ENCODE data around the gene KANSL1. TPM values are rescaled to one million over a fixed set of nuclear protein-coding genes. Genes with fewer than 3 reads are reported as not detected.

The KANSL1 gene
- total and polyA plus RNA-seq, 2 of the 4 experiments (the other 2 are of a cell fraction), result 19.1 to 49.6 TPM

- H2BK20ac ChIP-seq (ENCODE audit: low read depth, low read length), result no peak overlapping the region
- H3K14ac ChIP-seq (replicated peaks; ENCODE audit: low read depth, low read length), result no peak overlapping the region
- in situ Hi-C loops (cut with MboI; ENCODE audit: low sequenced_read_pairs) (no loop called here), intact Hi-C loops (cut with micrococcal nuclease) (no loop called here), dilution Hi-C loops (cut with HindIII; ENCODE audit: low sequenced_read_pairs, unreplicated experiment) (no loop called here)
- DNase-seq (no peak), ATAC-seq (ENCODE audit: low read depth) (no peak)
- no peak overlapping the region for H3K23ac ChIP-seq (ENCODE audit: low read depth, low read length)
- H4K5ac ChIP-seq (ENCODE audit: low read depth, low read length), result no peak overlapping the region
- BruUV-seq (replicated peaks), result no TSS peak
- no CpG with 5 or more reads among the region's 4 CpGs for WGBS, 2 experiments (ENCODE audit: extremely low coverage in 2 of 2, insufficient read length in 1 of 2)
- no peak overlapping the region for H2BK5ac ChIP-seq (ENCODE audit: low read depth, low read length, poor library complexity, severe bottlenecking)
- H3K4me2 ChIP-seq (ENCODE audit: low read depth, low read length), result no peak overlapping the region
- no peak overlapping the region for H3K4me3 ChIP-seq (ENCODE audit: insufficient read depth, low read depth, low read length)
- H3K27me3 ChIP-seq (ENCODE audit: control insufficient read depth, insufficient read depth, low read length), result no peaks in the 10 kb centered on the region
- no peak overlapping the region for H3K4ac ChIP-seq (ENCODE audit: low read depth, low read length)
- H4K91ac ChIP-seq (ENCODE audit: insufficient read depth, low read depth, low read length), result no peak overlapping the region
- H4K8ac ChIP-seq (ENCODE audit: low read depth in 2 of 2, low read length in 2 of 2), result no peak overlapping the region
- no peak overlapping the region for H3K9ac ChIP-seq (ENCODE audit: low read depth, low read length)
- H3K79me1 ChIP-seq (ENCODE audit: low read depth in 1 of 2, low read length in 2 of 2), result peaks cover 13 to 82% of the 10 kb centered on the region in 2 experiments
- no peak overlapping the region for H2AK5ac ChIP-seq (ENCODE audit: low read depth, low read length)
- no peak overlapping the region for H2AK9ac ChIP-seq (replicated peaks; ENCODE audit: low read depth, low read length, poor library complexity)
- no peak for TF ChIP-seq SMC3 (IDR thresholded peaks at IDR 0.05; ENCODE audit: low read depth, low read length)
- no peak for TF ChIP-seq RCOR1 (IDR thresholded peaks at IDR 0.05; ENCODE audit: insufficient replicate concordance, low read length)
- TF ChIP-seq MAFK (IDR thresholded peaks at IDR 0.05; ENCODE audit: low read depth, low read length), result no peak
- no peak for TF ChIP-seq RFX5 (IDR thresholded peaks at IDR 0.05; ENCODE audit: low read depth, low read length)
- TF ChIP-seq NFE2L2 (IDR thresholded peaks at IDR 0.05; ENCODE audit: low read depth, low read length), result no peak
- no peak for TF ChIP-seq RAD21 (IDR thresholded peaks at IDR 0.05; ENCODE audit: low read length)
- TF ChIP-seq BHLHE40 (IDR thresholded peaks at IDR 0.05; ENCODE audit: low read depth, low read length), result no peak
- no peak for TF ChIP-seq ELK1 (IDR thresholded peaks at IDR 0.05; ENCODE audit: borderline replicate concordance, low read depth, low read length)
- no peak for TF ChIP-seq POLR2A (IDR thresholded peaks at IDR 0.05; ENCODE audit: low read depth, low read length)
- no peak for TF ChIP-seq USF2 (IDR thresholded peaks at IDR 0.05; ENCODE audit: low read depth, low read length)
- TF ChIP-seq CTCF (conservative IDR thresholded peaks at IDR 0.05; ENCODE audit: low read depth, low read length), result no peak
- TF ChIP-seq MAZ (IDR thresholded peaks at IDR 0.05; ENCODE audit: borderline replicate concordance, low read depth, low read length), result no peak
- TF ChIP-seq FOS (IDR thresholded peaks at IDR 0.05; ENCODE audit: low read depth, low read length), result no peak
- TF ChIP-seq CHD1 (IDR thresholded peaks at IDR 0.05; ENCODE audit: low read depth, low read length), result no peak
- no peak for TF ChIP-seq MXI1 (IDR thresholded peaks at IDR 0.05; ENCODE audit: borderline replicate concordance, low read depth, low read length)
- no peak for TF ChIP-seq CEBPB (IDR thresholded peaks at IDR 0.05; ENCODE audit: low read depth, low read length)
- no peak overlapping the region for H2BK120ac ChIP-seq (ENCODE audit: low read depth, low read length)
- no peaks in the 10 kb centered on the region for H3K9me3 ChIP-seq (ENCODE audit: control insufficient read depth, insufficient read depth, low read length)
- no peak overlapping the region for H2AFZ ChIP-seq (replicated peaks; ENCODE audit: low read length, poor library complexity)
- no peak overlapping the region for H2BK15ac ChIP-seq (ENCODE audit: low read depth, low read length)
- H4K20me1 ChIP-seq (ENCODE audit: insufficient read depth, low read length), result peaks cover 92% of the 10 kb centered on the region
- H3K56ac ChIP-seq (ENCODE audit: extremely low read depth, insufficient read depth, low read length), result no peak overlapping the region
- POLR2A ChIA-PET (ENCODE audit: unreplicated experiment), result no interaction called here
- CTCF ChIA-PET, result no interaction called here
- H3K18ac ChIP-seq (ENCODE audit: low read depth, low read length), result no peak overlapping the region
- H3K36me3 ChIP-seq (ENCODE audit: control insufficient read depth, insufficient read depth, low read length), result no peaks in the 10 kb centered on the region
- peaks cover 8% of the 10 kb centered on the region for H3K9me1 ChIP-seq (ENCODE audit: insufficient read depth, low read length)
- H3K4me1 ChIP-seq (ENCODE audit: control insufficient read depth, insufficient read depth, low read length), result peaks cover 6% of the 10 kb centered on the region; the same call in 1 of the 2 replicates
- H3K27ac ChIP-seq (ENCODE audit: insufficient read depth, low read length), result no peak overlapping the region
Measured at GRCh38 chr17:46144246-46144645, 49.0 kb downstream of the KANSL1 start.

Measured in IMR-90 (cell line).